ENCODE data around the gene WDR27.

DNA sequence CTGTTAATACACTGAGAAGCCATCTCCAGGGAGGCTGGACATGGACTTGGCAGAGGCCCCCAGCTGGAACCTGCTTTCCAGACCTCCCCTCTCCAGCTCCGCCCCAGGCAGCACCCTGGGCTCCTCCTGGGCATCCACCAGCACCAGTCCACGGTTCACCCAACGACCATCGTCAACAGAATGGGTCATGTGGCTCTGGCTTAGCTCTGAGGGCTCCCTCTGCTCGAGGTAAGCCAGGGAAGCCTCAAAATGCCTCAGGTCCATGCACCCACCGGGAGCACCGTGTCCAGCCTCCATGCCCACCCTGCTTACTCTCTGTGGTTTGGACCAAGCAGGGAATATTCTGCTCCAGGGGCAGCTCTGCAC is 40.5 kb downstream of the WDR27 start:
- TF ChIP-seq, protein P1, sequence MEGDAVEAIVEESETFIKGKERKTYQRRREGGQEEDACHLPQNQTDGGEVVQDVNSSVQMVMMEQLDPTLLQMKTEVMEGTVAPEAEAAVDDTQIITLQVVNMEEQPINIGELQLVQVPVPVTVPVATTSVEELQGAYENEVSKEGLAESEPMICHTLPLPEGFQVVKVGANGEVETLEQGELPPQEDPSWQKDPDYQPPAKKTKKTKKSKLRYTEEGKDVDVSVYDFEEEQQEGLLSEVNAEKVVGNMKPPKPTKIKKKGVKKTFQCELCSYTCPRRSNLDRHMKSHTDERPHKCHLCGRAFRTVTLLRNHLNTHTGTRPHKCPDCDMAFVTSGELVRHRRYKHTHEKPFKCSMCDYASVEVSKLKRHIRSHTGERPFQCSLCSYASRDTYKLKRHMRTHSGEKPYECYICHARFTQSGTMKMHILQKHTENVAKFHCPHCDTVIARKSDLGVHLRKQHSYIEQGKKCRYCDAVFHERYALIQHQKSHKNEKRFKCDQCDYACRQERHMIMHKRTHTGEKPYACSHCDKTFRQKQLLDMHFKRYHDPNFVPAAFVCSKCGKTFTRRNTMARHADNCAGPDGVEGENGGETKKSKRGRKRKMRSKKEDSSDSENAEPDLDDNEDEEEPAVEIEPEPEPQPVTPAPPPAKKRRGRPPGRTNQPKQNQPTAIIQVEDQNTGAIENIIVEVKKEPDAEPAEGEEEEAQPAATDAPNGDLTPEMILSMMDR (tag by site-specific recombination; IDR thresholded peaks at IDR 0.05) = no peak
- no peak for TF ChIP-seq ZNF677 (tag by site-specific recombination; IDR thresholded peaks at IDR 0.05)
- TF ChIP-seq, protein P2, sequence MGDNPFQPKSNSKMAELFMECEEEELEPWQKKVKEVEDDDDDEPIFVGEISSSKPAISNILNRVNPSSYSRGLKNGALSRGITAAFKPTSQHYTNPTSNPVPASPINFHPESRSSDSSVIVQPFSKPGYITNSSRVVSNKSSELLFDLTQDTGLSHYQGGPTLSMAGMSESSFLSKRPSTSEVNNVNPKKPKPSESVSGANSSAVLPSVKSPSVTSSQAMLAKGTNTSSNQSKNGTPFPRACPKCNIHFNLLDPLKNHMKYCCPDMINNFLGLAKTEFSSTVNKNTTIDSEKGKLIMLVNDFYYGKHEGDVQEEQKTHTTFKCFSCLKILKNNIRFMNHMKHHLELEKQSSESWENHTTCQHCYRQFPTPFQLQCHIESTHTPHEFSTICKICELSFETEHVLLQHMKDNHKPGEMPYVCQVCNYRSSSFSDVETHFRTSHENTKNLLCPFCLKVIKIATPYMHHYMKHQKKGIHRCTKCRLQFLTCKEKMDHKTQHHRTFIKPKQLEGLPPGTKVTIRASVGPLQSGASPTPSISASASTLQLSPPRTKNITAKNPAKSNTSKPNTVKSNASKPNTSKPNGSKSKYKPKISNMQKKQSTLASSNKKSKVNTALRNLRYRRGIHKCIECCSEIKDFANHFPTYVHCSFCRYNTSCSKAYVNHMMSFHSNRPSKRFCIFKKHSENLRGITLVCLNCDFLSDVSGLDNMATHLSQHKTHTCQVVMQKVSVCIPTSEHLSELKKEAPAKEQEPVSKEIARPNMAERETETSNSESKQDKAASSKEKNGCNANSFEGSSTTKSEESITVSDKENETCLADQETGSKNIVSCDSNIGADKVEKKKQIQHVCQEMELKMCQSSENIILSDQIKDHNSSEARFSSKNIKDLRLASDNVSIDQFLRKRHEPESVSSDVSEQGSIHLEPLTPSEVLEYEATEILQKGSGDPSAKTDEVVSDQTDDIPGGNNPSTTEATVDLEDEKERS (tag by site-specific recombination; IDR thresholded peaks at IDR 0.05) = no peak

Measured in HEK293 (cell line).